Neural crest cell (in vitro differentiated cells): ENCODE measurements around the gene EPM2A. TPM values are rescaled to one million over a fixed set of nuclear protein-coding genes. Genes with fewer than 3 reads are reported as not detected.
A peak's percentile ranks its signal among the peaks of the same experiment; 100 is the strongest.

Experiments used
- DNase-seq: peaks from one replicate; pipeline ENCODE4 v3.0.0; 2021; ENCODE audit warnings: low read depth, mixed read lengths, low spot score
- H3K27ac Mint-ChIP-seq: one replicate; pipeline ENCODE4 v1.8.0; 2021; ENCODE audit warnings: mild to moderate bottlenecking, mixed read lengths; ENCODE audit not compliant: unreplicated experiment
- H3K27me3 Mint-ChIP-seq: 2 replicates; pipeline ENCODE4 v1.8.0; 2021; ENCODE audit warnings: low read depth, mild to moderate bottlenecking, mixed read lengths
- H3K36me3 Mint-ChIP-seq: 2 replicates; pipeline ENCODE4 v1.8.0; 2021; ENCODE audit warnings: low read depth, mild to moderate bottlenecking, mixed read lengths
- H3K4me1 Mint-ChIP-seq: 2 replicates; pipeline ENCODE4 v1.8.0; 2021; ENCODE audit warnings: mixed read lengths
- H3K4me3 Mint-ChIP-seq: one replicate; pipeline ENCODE4 v1.8.0; 2021; ENCODE audit warnings: mild to moderate bottlenecking, mixed read lengths
- H3K9me3 Mint-ChIP-seq: 2 replicates; pipeline ENCODE4 v1.8.0; 2021; ENCODE audit warnings: mixed read lengths
- long read RNA-seq: library from polyadenylated mRNA; unstranded; transcript quantifications from one replicate; pipeline ENCODE4 v2.0.0, GENCODE V29; 2020
- total RNA-seq: library from RNA; stranded (reverse); gene quantifications from 2 replicates; pipeline ENCODE4 v1.2.1, GENCODE V29; 2021
- TF ChIP-seq, protein P1 (sequence below): fragments of 200-600 bp; sonication (generic); conservative IDR thresholded peaks from 2 replicates; pipeline ENCODE4 v1.5.0; 2021; ENCODE audit warnings: antibody characterized with exemption, mild to moderate bottlenecking

The EPM2A gene
- total RNA-seq = 8.0 and 10.8 TPM in 2 replicates
- long read RNA-seq, partial matches to known transcripts = 0 of 5 reads
- long read RNA-seq, other reads (novel, unspliced or antisense) = 0 of 5 reads

DNA sequence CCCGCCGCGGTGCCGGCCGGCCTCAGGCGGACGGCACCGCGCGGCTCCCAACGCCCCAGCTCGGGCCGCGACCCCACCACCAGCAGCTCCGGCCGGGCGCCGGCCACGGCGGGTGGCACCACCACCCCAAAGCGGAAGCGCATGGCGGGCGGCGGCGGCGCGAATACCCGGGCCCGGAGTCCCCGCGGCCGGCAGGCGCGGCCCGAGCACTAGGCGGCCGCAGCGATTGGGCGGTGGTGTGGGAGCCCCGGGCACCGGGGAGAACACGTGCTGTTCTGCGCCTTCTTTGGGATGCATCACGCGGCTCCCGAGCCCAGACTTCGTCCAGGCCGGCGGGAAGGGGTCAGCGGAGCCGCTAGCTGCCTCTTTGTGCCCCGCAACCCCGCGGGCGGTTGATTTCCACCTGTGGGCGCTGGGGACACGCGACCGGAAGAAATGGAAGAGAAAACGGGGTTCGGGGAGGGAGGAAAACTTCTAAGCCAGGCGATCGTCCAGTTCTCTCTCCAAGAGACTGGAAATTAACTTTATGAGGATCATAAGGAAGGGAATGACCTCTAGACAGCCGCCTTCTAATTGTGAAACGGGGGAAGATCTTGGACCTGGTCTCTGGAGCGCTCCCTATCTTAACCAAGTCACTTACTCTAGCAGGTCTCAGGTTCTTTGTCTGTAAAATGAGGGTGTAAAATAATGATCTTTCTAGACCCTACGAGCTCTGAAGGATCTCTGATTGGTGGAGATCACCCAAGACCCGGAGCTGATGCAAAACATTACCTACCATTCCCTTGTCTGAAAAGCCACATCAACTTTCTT is at the start of gene EPM2A:
Gene EPM2A (minus strand): TSS at position 165 of the 810 bp plus-strand sequence. CDS start 22 bp downstream, at position 143.
- no peaks in the 10 kb centered on the region for H3K27me3 Mint-ChIP-seq
- peak within 1 kb of the TSS; percentile 100 for H3K27ac Mint-ChIP-seq
- H3K4me1 Mint-ChIP-seq = peaks cover 12% of the 10 kb centered on the region
- peak within 1 kb of the TSS; percentile 95 for H3K4me3 Mint-ChIP-seq
- H3K9me3 Mint-ChIP-seq = peaks cover 5% of the 10 kb centered on the region
- H3K36me3 Mint-ChIP-seq = peaks cover 7% of the 10 kb centered on the region
- TF ChIP-seq, protein P1, sequence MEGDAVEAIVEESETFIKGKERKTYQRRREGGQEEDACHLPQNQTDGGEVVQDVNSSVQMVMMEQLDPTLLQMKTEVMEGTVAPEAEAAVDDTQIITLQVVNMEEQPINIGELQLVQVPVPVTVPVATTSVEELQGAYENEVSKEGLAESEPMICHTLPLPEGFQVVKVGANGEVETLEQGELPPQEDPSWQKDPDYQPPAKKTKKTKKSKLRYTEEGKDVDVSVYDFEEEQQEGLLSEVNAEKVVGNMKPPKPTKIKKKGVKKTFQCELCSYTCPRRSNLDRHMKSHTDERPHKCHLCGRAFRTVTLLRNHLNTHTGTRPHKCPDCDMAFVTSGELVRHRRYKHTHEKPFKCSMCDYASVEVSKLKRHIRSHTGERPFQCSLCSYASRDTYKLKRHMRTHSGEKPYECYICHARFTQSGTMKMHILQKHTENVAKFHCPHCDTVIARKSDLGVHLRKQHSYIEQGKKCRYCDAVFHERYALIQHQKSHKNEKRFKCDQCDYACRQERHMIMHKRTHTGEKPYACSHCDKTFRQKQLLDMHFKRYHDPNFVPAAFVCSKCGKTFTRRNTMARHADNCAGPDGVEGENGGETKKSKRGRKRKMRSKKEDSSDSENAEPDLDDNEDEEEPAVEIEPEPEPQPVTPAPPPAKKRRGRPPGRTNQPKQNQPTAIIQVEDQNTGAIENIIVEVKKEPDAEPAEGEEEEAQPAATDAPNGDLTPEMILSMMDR = no peak
- DNase-seq = peak; percentile 65

DNA sequence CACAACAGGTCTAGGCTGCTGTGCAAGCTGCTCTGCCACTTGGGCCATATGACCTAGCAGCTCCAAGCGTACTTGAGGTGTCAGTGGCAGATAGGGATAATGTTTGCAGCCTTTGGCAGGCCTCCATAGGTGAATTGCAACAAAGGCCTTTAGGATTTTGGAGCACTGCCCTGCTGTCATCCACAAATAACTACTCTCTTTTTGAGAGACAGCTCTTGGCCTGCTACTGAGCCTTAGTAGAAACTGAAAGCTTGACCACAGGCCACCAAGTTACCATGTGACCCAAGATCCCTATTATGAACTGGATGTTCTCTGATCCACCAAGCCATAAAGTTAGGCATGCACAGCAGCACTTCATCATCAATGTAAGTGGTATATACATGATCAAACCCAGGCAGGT is 49.4 kb upstream of the EPM2A start:
- DNase-seq = no peak
- Mint-ChIP-seq H3K36me3 (peaks cover 70% of the 10 kb centered on the region), H3K27ac (no peak overlapping the region), H3K4me1 (no peaks in the 10 kb centered on the region), H3K9me3 (peaks cover 28% of the 10 kb centered on the region), H3K4me3 (no peak overlapping the region), H3K27me3 (no peaks in the 10 kb centered on the region)
- TF ChIP-seq, protein P1 = no peak

DNA sequence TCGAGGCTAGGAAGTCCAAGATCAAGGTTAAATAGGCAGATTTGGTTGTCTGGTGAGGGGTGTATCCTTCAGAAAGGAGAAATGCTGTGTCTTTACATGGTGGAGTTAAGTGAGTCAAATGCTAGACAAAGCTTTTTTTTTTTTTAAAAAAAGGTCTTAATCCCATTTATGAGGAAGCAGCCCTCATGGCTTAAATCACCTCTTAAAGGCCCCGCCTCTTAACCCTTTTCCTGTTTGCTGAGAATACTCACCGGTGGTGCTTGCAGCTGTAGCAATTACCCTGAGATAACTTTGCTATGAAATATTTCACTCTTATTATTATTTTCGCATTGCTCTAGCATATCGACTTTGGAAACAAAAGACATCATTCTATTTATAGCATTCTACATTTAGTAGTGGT is 48.5 kb upstream of the EPM2A start:
- Mint-ChIP-seq H3K4me3 (no peak overlapping the region), H3K9me3 (peaks cover 31% of the 10 kb centered on the region), H3K27me3 (no peaks in the 10 kb centered on the region), H3K36me3 (peaks cover 65% of the 10 kb centered on the region), H3K4me1 (no peaks in the 10 kb centered on the region), H3K27ac (no peak overlapping the region)
- DNase-seq = no peak
- TF ChIP-seq, protein P1 = no peak

DNA sequence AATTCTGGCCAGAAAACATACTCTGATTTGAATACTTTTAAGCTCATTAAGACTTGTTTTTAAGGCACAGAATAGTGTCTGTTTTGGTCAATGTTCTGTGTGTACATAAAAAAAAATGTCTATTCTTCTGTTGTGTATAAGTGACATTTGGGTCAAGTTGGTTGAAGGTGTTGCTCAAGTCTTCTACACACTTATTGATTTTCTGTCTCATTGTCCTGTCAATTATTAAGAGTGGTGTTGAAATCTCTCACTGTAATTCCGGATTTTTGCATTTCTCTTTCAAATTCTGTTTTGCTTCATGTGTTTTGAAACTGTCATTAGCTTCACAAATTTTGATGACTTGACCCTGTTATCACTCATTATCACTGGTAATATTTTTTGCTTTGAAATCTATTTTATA is 37.5 kb upstream of the EPM2A start:
- Mint-ChIP-seq H3K27me3 (no peaks in the 10 kb centered on the region), H3K36me3 (peaks cover 20% of the 10 kb centered on the region), H3K4me3 (no peak overlapping the region), H3K4me1 (no peaks in the 10 kb centered on the region), H3K27ac (no peak overlapping the region), H3K9me3 (peaks cover 31% of the 10 kb centered on the region)
- no peak for DNase-seq
- TF ChIP-seq, protein P1 = no peak

DNA sequence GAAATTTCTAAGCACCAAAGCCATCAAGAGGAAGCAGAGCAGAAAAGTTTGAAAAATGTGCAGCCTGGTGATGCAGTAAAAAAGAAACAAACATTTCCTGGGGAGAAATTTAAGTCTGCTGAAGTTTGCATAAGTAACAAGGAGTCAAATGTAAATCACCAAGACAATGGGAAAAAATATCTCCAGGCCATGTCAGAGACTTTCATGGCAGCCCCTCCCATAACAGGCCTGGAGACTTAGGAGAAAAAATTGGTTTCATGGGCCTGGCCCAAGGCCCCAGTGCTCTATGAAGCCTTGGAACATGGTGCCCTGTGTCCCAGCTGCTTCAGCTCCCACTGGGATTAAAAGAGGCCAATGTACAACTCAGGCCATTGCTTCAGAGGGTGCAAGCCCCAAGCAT is 30.1 kb upstream of the EPM2A start:
- no peak for DNase-seq
- H3K27me3 Mint-ChIP-seq = no peaks in the 10 kb centered on the region
- TF ChIP-seq, protein P1 = no peak
- H3K27ac Mint-ChIP-seq = no peak overlapping the region
- peaks cover 8% of the 10 kb centered on the region for H3K9me3 Mint-ChIP-seq
- H3K4me3 Mint-ChIP-seq = no peak overlapping the region
- peaks cover 5% of the 10 kb centered on the region for H3K36me3 Mint-ChIP-seq
- H3K4me1 Mint-ChIP-seq = no peaks in the 10 kb centered on the region
